IMR-90 (cell line): ENCODE data around the gene CAB39. TPM values are rescaled to one million over a fixed set of nuclear protein-coding genes. Genes with fewer than 3 reads are reported as not detected.

ENCODE experiments used
- ATAC-seq: fragments of 200-7000 bp; cut with Tn5 transposase; 2 replicates; pipeline ENCODE4 v1.9.1; 2020; ENCODE audit warnings: low read depth, mild to moderate bottlenecking, moderate library complexity
- BruUV-seq: library from RNA; stranded (reverse); fragments of 400-500 nt; replicated peaks from 2 replicates; lab custom pipeline; 2021; lab: Mats Ljungman, UMichigan
- CTCF ChIA-PET: fragments of 300-600 bp; formaldehyde crosslinking; extraction: SDS; loops from one replicate; lab custom pipeline; 2021; ENCODE audit warnings: antibody characterized with exemption; lab: Yijun Ruan, JAX
- POLR2A ChIA-PET: fragments of 300-600 bp; sonication (Branson Sonifier 250); formaldehyde crosslinking; loops from one replicate; lab custom pipeline; 2022; ENCODE audit warnings: antibody characterized with exemption; ENCODE audit not compliant: unreplicated experiment; lab: Charles Lee
- DNase-seq: peaks from one replicate; pipeline ENCODE4 v3.0.0; 2013
- H2AFZ ChIP-seq: replicated peaks from 2 replicates; pipeline ENCODE3; 2013; ENCODE audit warnings: low read length, mild to moderate bottlenecking; ENCODE audit not compliant: poor library complexity
- H2AK5ac ChIP-seq: 2 replicates; pipeline ENCODE4 v1.6.1; 2013; ENCODE audit warnings: low read depth, low read length, inconsistent platforms
- H2AK9ac ChIP-seq: replicated peaks from 2 replicates; pipeline ENCODE3; 2013; ENCODE audit warnings: mild to moderate bottlenecking, low read depth, low read length, moderate library complexity; ENCODE audit not compliant: poor library complexity
- H2BK120ac ChIP-seq: 2 replicates; pipeline ENCODE4 v1.6.1; 2013; ENCODE audit warnings: low read depth, low read length, inconsistent platforms
- H2BK15ac ChIP-seq: 3 replicates; pipeline ENCODE4 v1.6.1; 2013; ENCODE audit warnings: low read depth, low read length, inconsistent platforms
- H2BK20ac ChIP-seq: 2 replicates; pipeline ENCODE4 v1.6.1; 2013; ENCODE audit warnings: low read depth, mild to moderate bottlenecking, inconsistent platforms, low read length, moderate library complexity
- H2BK5ac ChIP-seq: 2 replicates; pipeline ENCODE4 v1.6.1; 2013; ENCODE audit warnings: mild to moderate bottlenecking, low read depth, low read length, inconsistent platforms; ENCODE audit not compliant: poor library complexity, severe bottlenecking
- H3K14ac ChIP-seq: replicated peaks from 2 replicates; pipeline ENCODE4 v1.6.1; 2013; ENCODE audit warnings: low read depth, low read length, inconsistent platforms
- H3K18ac ChIP-seq: 2 replicates; pipeline ENCODE4 v1.6.1; 2013; ENCODE audit warnings: low read depth, low read length, control low read depth
- H3K23ac ChIP-seq: 2 replicates; pipeline ENCODE4 v1.6.1; 2013; ENCODE audit warnings: low read depth, low read length, inconsistent platforms
- H3K27ac ChIP-seq: 2 replicates; pipeline ENCODE4 v1.5.1; 2013; ENCODE audit warnings: mild to moderate bottlenecking, control low read depth, low read length; ENCODE audit not compliant: insufficient read depth
- H3K27me3 ChIP-seq: 2 replicates; pipeline ENCODE4 v1.6.1; 2013; ENCODE audit warnings: low read length; ENCODE audit not compliant: control insufficient read depth, insufficient read depth
- H3K36me3 ChIP-seq: 2 replicates; pipeline ENCODE4 v1.6.1; 2013; ENCODE audit warnings: low read length, mixed read lengths; ENCODE audit not compliant: control insufficient read depth, insufficient read depth
- H3K4ac ChIP-seq: 2 replicates; pipeline ENCODE4 v1.6.1; 2013; ENCODE audit warnings: low read depth, low read length, inconsistent platforms
- H3K4me1 ChIP-seq: 2 replicates; pipeline ENCODE4 v1.6.1; 2013; ENCODE audit warnings: low read length, mixed read lengths; ENCODE audit not compliant: control insufficient read depth, insufficient read depth
- H3K4me2 ChIP-seq: 2 replicates; pipeline ENCODE4 v1.6.1; 2013; ENCODE audit warnings: low read depth, mild to moderate bottlenecking, control low read depth, low read length, moderate library complexity
- H3K4me3 ChIP-seq: 2 replicates; pipeline ENCODE4 v1.5.1; 2013; ENCODE audit warnings: low read depth, mild to moderate bottlenecking, control low read depth, low read length, moderate library complexity; ENCODE audit not compliant: insufficient read depth
- H3K56ac ChIP-seq: 2 replicates; pipeline ENCODE4 v1.6.1; 2013; ENCODE audit warnings: low read length, inconsistent platforms; ENCODE audit not compliant: insufficient read depth; ENCODE audit errors: extremely low read depth
- H3K79me1 ChIP-seq, 2 experiments: 2 replicates each; pipeline ENCODE4 v1.6.1; 2013; ENCODE audit warnings: low read length in 2 of 2, inconsistent platforms in 1 of 2, low read depth in 1 of 2
- H3K9ac ChIP-seq: 2 replicates; pipeline ENCODE4 v1.6.1; 2013; ENCODE audit warnings: low read depth, low read length, control low read depth
- H3K9me1 ChIP-seq: 2 replicates; pipeline ENCODE4 v1.6.1; 2013; ENCODE audit warnings: low read length, inconsistent platforms; ENCODE audit not compliant: insufficient read depth
- H3K9me3 ChIP-seq: 2 replicates; pipeline ENCODE4 v1.6.1; 2013; ENCODE audit warnings: low read length; ENCODE audit not compliant: control insufficient read depth, insufficient read depth
- H4K20me1 ChIP-seq: 2 replicates; pipeline ENCODE4 v1.6.1; 2013; ENCODE audit warnings: low read length, inconsistent platforms; ENCODE audit not compliant: insufficient read depth
- H4K5ac ChIP-seq: 2 replicates; pipeline ENCODE4 v1.6.1; 2013; ENCODE audit warnings: mild to moderate bottlenecking, low read depth, low read length, control low read depth
- H4K8ac ChIP-seq, 2 experiments: 2 replicates each; pipeline ENCODE4 v1.6.1; 2013; ENCODE audit warnings: low read depth in 2 of 2, low read length in 2 of 2, control low read depth in 1 of 2, inconsistent platforms in 1 of 2
- H4K91ac ChIP-seq: 2 replicates; pipeline ENCODE4 v1.6.1; 2013; ENCODE audit warnings: low read depth, low read length, inconsistent platforms; ENCODE audit not compliant: insufficient read depth
- CEBPB ChIP-seq: IDR thresholded peaks from 2 replicates; pipeline ENCODE4 v1.6.1; 2012; ENCODE audit warnings: low read depth, low read length, improper control_type of control experiment
- CHD1 ChIP-seq: IDR thresholded peaks from 2 replicates; pipeline ENCODE4 v1.6.1; 2012; ENCODE audit warnings: low read depth, low read length, improper control_type of control experiment
- CTCF ChIP-seq: conservative IDR thresholded peaks from 2 replicates; pipeline ENCODE4 v1.5.1; 2012; ENCODE audit warnings: mild to moderate bottlenecking, low read depth, low read length, improper control_type of control experiment
- FOS ChIP-seq: fragments of 150-350 bp; IDR thresholded peaks from 2 replicates; pipeline ENCODE4 v1.6.1; 2016; ENCODE audit warnings: low read depth, low read length
- MAFK ChIP-seq: IDR thresholded peaks from 2 replicates; pipeline ENCODE4 v1.6.1; 2012; ENCODE audit warnings: low read depth, low read length, improper control_type of control experiment
- MXI1 ChIP-seq: IDR thresholded peaks from 2 replicates; pipeline ENCODE4 v1.6.1; 2012; ENCODE audit warnings: low read depth, mild to moderate bottlenecking, low read length, moderate library complexity, borderline replicate concordance
- NFE2L2 ChIP-seq: fragments of 150-350 bp; IDR thresholded peaks from 2 replicates; pipeline ENCODE4 v1.6.1; 2016; ENCODE audit warnings: low read depth, mild to moderate bottlenecking, low read length
- POLR2A ChIP-seq: IDR thresholded peaks from 2 replicates; pipeline ENCODE4 v1.6.1; 2012; ENCODE audit warnings: mild to moderate bottlenecking, low read depth, low read length
- RAD21 ChIP-seq: IDR thresholded peaks from 2 replicates; pipeline ENCODE4 v1.6.1; 2012; ENCODE audit warnings: low read length, improper control_type of control experiment
- RCOR1 ChIP-seq: IDR thresholded peaks from 2 replicates; pipeline ENCODE4 v1.6.1; 2012; ENCODE audit warnings: mild to moderate bottlenecking, low read length, improper control_type of control experiment; ENCODE audit not compliant: insufficient replicate concordance
- SMC3 ChIP-seq: fragments of 150-350 bp; IDR thresholded peaks from 2 replicates; pipeline ENCODE4 v1.6.1; 2016; ENCODE audit warnings: low read depth, mild to moderate bottlenecking, antibody characterized with exemption, low read length, moderate library complexity
- USF2 ChIP-seq: fragments of 150-350 bp; IDR thresholded peaks from 2 replicates; pipeline ENCODE4 v1.6.1; 2017; ENCODE audit warnings: mild to moderate bottlenecking, antibody characterized with exemption, low read length, low read depth
- WGBS, 2 experiments: methylation state at CpG; one replicate each; pipeline versions ENCODE4 v1.1.5 to v1.1.7; 2013; ENCODE audit warnings: missing lambda C conversion rate in 2 of 2; ENCODE audit not compliant: insufficient read length in 1 of 2; ENCODE audit errors: extremely low coverage in 2 of 2; 5-methylcytosine and 5-hydroxymethylcytosine counted together
- dilution Hi-C: fragments of 300-500 bp; cut with HindIII; formaldehyde crosslinking; loops from one replicate; pipeline ENCODE4 v1.14.3; 2018; ENCODE audit warnings: low sequenced_read_pairs; ENCODE audit not compliant: unreplicated experiment
- in situ Hi-C: fragments of 300-500 bp; cut with MboI; formaldehyde crosslinking; loops from 3 replicates; pipeline ENCODE4 v1.14.3; 2019; ENCODE audit warnings: low sequenced_read_pairs, inconsistent platforms, mixed read lengths
- intact Hi-C: fragments of 100-400 bp; cut with micrococcal nuclease; formaldehyde crosslinking; loops from 2 replicates; pipeline ENCODE4 v1.10.0; 2022
- polyA plus RNA-seq, 3 experiments: library from polyadenylated mRNA; depleted of rRNA; stranded (reverse); fragments of >200 nt; gene quantifications; 2 replicates each; pipeline ENCODE4 v1.2.3, GENCODE V29; 2012; ENCODE audit warnings: low replicate concordance in 1 of 3
- total RNA-seq: library from RNA; depleted of rRNA; stranded (reverse); fragments of >200 nt; gene quantifications from 2 replicates; pipeline ENCODE4 v1.2.3, GENCODE V29; 2012
- TF ChIP-seq, protein P1 (sequence below): fragments of 150-350 bp; IDR thresholded peaks from 2 replicates; pipeline ENCODE4 v1.6.1; 2016; ENCODE audit warnings: low read depth, mild to moderate bottlenecking, low read length, moderate library complexity, borderline replicate concordance

Gene CAB39
- total and polyA plus RNA-seq, 2 of the 4 experiments (the other 2 are of a cell fraction): 38.2 to 71.7 TPM

DNA sequence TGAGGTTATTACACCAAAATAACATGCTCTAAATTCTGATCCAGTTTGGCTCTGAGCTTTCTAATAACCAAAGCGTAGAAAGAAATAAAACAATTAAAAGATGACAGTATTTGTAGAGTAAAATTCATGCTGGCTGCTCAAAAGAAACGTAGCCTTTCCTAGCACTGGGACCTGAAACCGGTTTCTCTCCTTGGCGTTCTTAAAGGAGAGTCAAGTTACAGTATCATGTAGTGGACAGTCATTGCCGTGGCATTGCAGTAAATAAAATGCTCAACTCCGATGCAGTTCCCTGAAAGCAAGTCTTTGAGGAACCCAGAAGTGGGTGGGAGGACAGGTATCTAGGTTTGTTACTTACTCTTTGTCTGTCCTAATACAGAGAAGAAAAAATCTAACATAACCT lies 99.4 kb downstream of the CAB39 start:
- CTCF ChIA-PET: interaction anchor here (1.2 kb wide), 1 partner anchor 14 kb away, joined by 3 read pairs; no protein-coding TSS in a partner anchor
- DNase-seq: no peak
- intact Hi-C loops (loop anchor here (5.0 kb wide), 3 partner anchors 100 to 395 kb away; partner anchors contain the start of genes CAB39 and SP100), in situ Hi-C loops (loop anchor here (25.0 kb wide), 3 partner anchors 400 to 800 kb away; partner anchors contain the start of genes SP100 and SP110), dilution Hi-C loops (no loop called here)
- peaks cover 29% of the 10 kb centered on the region for H3K36me3 ChIP-seq
- H2BK20ac ChIP-seq: no peak overlapping the region
- H3K4ac ChIP-seq: no peak overlapping the region
- no peak overlapping the region for H3K4me3 ChIP-seq
- no peak overlapping the region for H4K8ac ChIP-seq
- H3K56ac ChIP-seq: no peak overlapping the region
- no peak overlapping the region for H2AFZ ChIP-seq
- peaks cover 5% of the 10 kb centered on the region; the same call in 1 of the 2 replicates for H4K20me1 ChIP-seq
- H3K4me2 ChIP-seq: no peak overlapping the region
- H3K23ac ChIP-seq: no peak overlapping the region
- peak overlapping the region; percentile 54 for H2BK5ac ChIP-seq
- no peak overlapping the region for H3K18ac ChIP-seq
- POLR2A ChIA-PET: no interaction called here
- H2BK120ac ChIP-seq: no peak overlapping the region
- H2AK9ac ChIP-seq: no peak overlapping the region
- H3K9ac ChIP-seq: no peak overlapping the region
- no peak overlapping the region for H3K27ac ChIP-seq
- no peak overlapping the region for H4K91ac ChIP-seq
- H3K14ac ChIP-seq: no peak overlapping the region
- no peak for TF ChIP-seq CHD1
- TF ChIP-seq MXI1: no peak
- TF ChIP-seq SMC3: no peak
- TF ChIP-seq FOS: no peak
- TF ChIP-seq POLR2A: no peak
- TF ChIP-seq USF2: no peak
- no peak for TF ChIP-seq MAFK
- no peak for TF ChIP-seq NFE2L2
- TF ChIP-seq, protein P1, sequence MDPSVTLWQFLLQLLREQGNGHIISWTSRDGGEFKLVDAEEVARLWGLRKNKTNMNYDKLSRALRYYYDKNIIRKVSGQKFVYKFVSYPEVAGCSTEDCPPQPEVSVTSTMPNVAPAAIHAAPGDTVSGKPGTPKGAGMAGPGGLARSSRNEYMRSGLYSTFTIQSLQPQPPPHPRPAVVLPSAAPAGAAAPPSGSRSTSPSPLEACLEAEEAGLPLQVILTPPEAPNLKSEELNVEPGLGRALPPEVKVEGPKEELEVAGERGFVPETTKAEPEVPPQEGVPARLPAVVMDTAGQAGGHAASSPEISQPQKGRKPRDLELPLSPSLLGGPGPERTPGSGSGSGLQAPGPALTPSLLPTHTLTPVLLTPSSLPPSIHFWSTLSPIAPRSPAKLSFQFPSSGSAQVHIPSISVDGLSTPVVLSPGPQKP: no peak
- TF ChIP-seq RAD21: no peak
- TF ChIP-seq RCOR1: no peak
- TF ChIP-seq CEBPB: no peak
- no peak for TF ChIP-seq CTCF
- no peak overlapping the region for H2AK5ac ChIP-seq
- peaks cover 7% of the 10 kb centered on the region for H3K9me1 ChIP-seq
- no CpG with 5 or more reads among the region's 6 CpGs for WGBS, 2 experiments
- BruUV-seq: no TSS peak
- H3K79me1 ChIP-seq: peaks cover 38 to 54% of the 10 kb centered on the region in 2 experiments
- no peak for ATAC-seq
- no peak overlapping the region for H2BK15ac ChIP-seq
- H4K5ac ChIP-seq: no peak overlapping the region
- H3K4me1 ChIP-seq: peaks cover 6% of the 10 kb centered on the region
- no peaks in the 10 kb centered on the region for H3K9me3 ChIP-seq
- H3K27me3 ChIP-seq: no peaks in the 10 kb centered on the region
